Suprapubic skin (tissue), 4 donors: ENCODE results near the gene GPHB5. TPM values are rescaled to one million over a fixed set of nuclear protein-coding genes. Genes with fewer than 3 reads are reported as not detected.

Source experiments
- DNase-seq, 2 donors: peaks; one replicate each; pipeline ENCODE4 v3.0.0-alpha.2; 2019; ENCODE audit warnings: low spot score in 2 of 2
- H3K27ac ChIP-seq: fragments of 200-600 bp; sonication (generic); one replicate; pipeline ENCODE4 v1.5.1; 2019
- H3K27me3 ChIP-seq: fragments of 200-600 bp; sonication (generic); one replicate; pipeline ENCODE4 v1.5.1; 2019
- H3K36me3 ChIP-seq: fragments of 200-600 bp; sonication (generic); one replicate; pipeline ENCODE4 v1.5.1; 2019
- H3K4me1 ChIP-seq: fragments of 200-600 bp; sonication (generic); one replicate; pipeline ENCODE4 v1.5.1; 2019
- H3K4me3 ChIP-seq: fragments of 200-600 bp; sonication (generic); one replicate; pipeline ENCODE4 v1.5.1; 2019; ENCODE audit warnings: mild to moderate bottlenecking
- H3K9me3 ChIP-seq: fragments of 200-600 bp; sonication (generic); one replicate; pipeline ENCODE4 v1.5.1; 2019
- EP300 ChIP-seq: sonication (generic); formaldehyde crosslinking; IDR thresholded peaks from one replicate; pipeline ENCODE4 v1.6.1; 2017; ENCODE audit warnings: antibody characterized with exemption
- POLR2A ChIP-seq, 2 donors: fragments of 450-650 bp; IDR thresholded peaks; one replicate each; pipeline ENCODE4 v1.6.1; 2017; ENCODE audit warnings: antibody characterized with exemption in 2 of 2, mild to moderate bottlenecking in 2 of 2, moderate library complexity in 2 of 2
- POLR2AphosphoS5 ChIP-seq, 3 donors: sonication (generic); formaldehyde crosslinking; IDR thresholded peaks; one replicate each; pipeline ENCODE4 v1.6.1; 2017; ENCODE audit warnings: antibody characterized with exemption in 3 of 3
- WGBS: methylation state at CpG from one replicate; pipeline ENCODE4 v1.1.5; 2018; 5-methylcytosine and 5-hydroxymethylcytosine counted together
- total RNA-seq, 4 donors: library from RNA; depleted of rRNA; stranded (reverse); fragments of >200 nt; gene quantifications; one replicate each; pipeline ENCODE4 v1.1.0, GENCODE V29; 2016
- TF ChIP-seq, protein P1 (sequence below), 2 donors: fragments of 200-600 bp in 1 of 2; fragments of 450-650 bp in 1 of 2; sonication (generic) in 1 of 2; IDR thresholded peaks; one replicate each; pipeline ENCODE4 v1.5.1; 2016 to 2019; ENCODE audit warnings: antibody characterized with exemption in 2 of 2, mild to moderate bottlenecking in 1 of 2, moderate library complexity in 1 of 2

Gene GPHB5
- total RNA-seq, 4 donors from 2014 or later: not detected

DNA sequence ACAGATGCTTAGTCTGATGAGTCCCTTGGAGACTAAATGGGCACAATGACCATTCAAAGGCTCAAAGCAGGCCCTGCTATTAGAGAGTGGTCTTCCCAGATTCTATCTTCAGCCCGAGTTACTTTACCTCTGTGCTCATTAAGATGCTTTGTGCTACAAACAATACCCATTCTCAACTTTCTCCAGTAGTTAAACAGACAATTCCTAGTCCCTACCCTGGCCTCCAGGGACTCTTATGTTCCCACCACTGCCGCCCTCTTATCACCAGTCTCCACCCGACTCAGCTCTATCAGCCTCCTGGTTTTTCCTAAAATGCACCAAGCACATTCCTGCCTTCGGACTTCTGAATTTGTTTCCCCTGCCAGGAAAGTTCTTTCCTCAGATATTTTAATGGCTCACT, 25.6 kb upstream of the GPHB5 start:
- no peak for DNase-seq
- no peak overlapping the region for H3K27ac ChIP-seq
- WGBS: 70% methylated on average over 4 of the region's 4 CpGs
- no peak overlapping the region for H3K4me3 ChIP-seq
- H3K27me3 ChIP-seq: no peaks in the 10 kb centered on the region
- no peaks in the 10 kb centered on the region for H3K4me1 ChIP-seq
- H3K36me3 ChIP-seq: no peaks in the 10 kb centered on the region
- H3K9me3 ChIP-seq: no peaks in the 10 kb centered on the region
- no peak for TF ChIP-seq EP300
- TF ChIP-seq POLR2AphosphoS5 (IDR thresholded peaks at IDR 0.05): no peak
- TF ChIP-seq POLR2A (IDR thresholded peaks at IDR 0.05): no peak
- TF ChIP-seq, protein P1, sequence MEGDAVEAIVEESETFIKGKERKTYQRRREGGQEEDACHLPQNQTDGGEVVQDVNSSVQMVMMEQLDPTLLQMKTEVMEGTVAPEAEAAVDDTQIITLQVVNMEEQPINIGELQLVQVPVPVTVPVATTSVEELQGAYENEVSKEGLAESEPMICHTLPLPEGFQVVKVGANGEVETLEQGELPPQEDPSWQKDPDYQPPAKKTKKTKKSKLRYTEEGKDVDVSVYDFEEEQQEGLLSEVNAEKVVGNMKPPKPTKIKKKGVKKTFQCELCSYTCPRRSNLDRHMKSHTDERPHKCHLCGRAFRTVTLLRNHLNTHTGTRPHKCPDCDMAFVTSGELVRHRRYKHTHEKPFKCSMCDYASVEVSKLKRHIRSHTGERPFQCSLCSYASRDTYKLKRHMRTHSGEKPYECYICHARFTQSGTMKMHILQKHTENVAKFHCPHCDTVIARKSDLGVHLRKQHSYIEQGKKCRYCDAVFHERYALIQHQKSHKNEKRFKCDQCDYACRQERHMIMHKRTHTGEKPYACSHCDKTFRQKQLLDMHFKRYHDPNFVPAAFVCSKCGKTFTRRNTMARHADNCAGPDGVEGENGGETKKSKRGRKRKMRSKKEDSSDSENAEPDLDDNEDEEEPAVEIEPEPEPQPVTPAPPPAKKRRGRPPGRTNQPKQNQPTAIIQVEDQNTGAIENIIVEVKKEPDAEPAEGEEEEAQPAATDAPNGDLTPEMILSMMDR (IDR thresholded peaks at IDR 0.05): no peak

DNA sequence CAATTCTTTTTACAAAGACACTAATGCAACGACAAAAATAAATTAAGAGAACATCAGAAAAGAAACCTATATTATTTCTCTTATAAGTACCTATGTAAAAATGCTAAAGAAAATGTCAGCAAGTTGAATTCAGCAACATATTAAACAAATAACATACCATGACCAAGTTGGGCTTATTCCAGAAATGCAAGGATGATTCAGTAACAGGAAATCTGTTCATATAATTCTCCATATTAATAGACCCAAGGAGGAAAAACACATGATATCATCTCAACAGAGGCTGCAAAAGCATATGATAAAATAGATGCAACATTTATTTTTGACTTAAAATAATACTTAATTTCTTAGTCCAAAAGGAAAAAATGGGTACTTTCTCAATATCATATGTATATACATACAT, 25.1 kb upstream of the GPHB5 start:
- H3K4me1 ChIP-seq: no peaks in the 10 kb centered on the region
- no peak overlapping the region for H3K4me3 ChIP-seq
- 88% methylated on average over 1 of the region's 1 CpG for WGBS
- no peak for DNase-seq
- no peaks in the 10 kb centered on the region for H3K9me3 ChIP-seq
- no peak overlapping the region for H3K27ac ChIP-seq
- H3K36me3 ChIP-seq: no peaks in the 10 kb centered on the region
- no peaks in the 10 kb centered on the region for H3K27me3 ChIP-seq
- TF ChIP-seq, protein P1 (IDR thresholded peaks at IDR 0.05): no peak
- TF ChIP-seq POLR2A (IDR thresholded peaks at IDR 0.05) (no peak), EP300 (no peak), POLR2AphosphoS5 (IDR thresholded peaks at IDR 0.05) (no peak)

DNA sequence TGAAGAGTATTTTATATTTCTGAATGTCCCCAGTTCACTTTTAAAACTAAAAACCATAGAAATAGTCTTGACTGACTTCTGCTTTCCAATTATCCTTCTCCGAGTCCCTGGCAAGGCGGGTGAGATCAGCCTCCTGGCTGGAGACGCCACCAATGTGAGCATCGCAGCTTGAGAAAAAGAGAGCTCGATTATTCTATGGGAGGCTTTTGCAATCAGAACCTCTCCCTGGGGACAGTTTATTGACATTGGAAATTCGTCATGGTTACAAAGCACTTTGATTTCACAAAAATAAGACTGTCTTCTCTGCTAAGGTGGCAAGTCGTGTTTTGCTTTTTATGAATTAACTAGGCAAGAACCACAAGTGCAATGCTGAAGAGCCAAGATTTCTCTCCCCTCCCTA, 23.6 kb upstream of the GPHB5 start:
- Histone ChIP-seq H3K9me3 (no peaks in the 10 kb centered on the region), H3K4me1 (no peaks in the 10 kb centered on the region), H3K27me3 (no peaks in the 10 kb centered on the region), H3K36me3 (no peaks in the 10 kb centered on the region), H3K4me3 (no peak overlapping the region), H3K27ac (no peak overlapping the region)
- WGBS: 39% methylated on average over 7 of the region's 7 CpGs
- TF ChIP-seq POLR2A (IDR thresholded peaks at IDR 0.05) (no peak), EP300 (no peak), POLR2AphosphoS5 (IDR thresholded peaks at IDR 0.05) (no peak)
- TF ChIP-seq, protein P1 (IDR thresholded peaks at IDR 0.05): no peak
- DNase-seq: no peak

DNA sequence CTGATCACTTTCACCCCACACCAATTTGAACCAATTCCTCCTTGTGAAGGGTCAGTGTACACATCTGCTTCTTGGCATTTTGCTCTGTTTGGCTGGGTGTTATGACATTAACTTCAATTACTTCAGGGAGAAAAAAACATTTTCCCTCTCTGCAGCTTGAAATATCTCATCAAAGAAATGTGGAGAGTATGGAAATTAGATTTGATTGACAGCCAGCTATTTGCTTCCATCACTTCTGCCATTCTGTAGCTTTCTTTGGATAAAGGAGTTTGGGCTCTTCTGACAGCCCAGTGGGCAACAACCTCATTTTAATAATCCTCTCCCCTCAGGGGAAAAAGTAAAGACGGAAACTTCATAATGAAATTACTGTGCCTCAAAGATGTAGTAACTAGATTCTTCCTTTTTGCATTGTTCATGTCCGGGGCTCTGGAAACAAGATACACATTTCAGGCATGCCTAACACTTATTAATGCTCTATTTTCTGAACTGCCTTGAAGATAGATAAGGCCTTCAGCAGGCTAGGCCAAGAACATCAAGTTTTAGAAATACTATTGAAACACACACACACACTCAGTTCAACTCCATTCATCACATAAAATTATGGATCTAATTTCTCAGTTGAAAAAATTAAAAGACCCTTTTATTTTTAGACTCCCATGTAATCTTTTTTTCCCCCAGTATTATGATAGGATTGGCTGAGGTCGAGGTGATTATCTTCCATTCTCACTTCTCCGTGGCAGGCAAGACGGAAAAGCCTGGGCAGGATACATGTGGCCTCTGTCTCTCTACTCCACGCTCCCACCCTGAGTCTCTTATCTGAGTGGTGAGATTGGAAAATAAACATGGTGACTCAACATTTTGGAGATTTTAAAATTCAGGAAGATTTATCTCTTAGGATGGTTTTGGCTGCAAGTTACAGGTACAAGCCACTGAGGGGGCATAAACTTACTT, 10.3 kb upstream of the GPHB5 start:
- no peak overlapping the region for H3K4me3 ChIP-seq
- DNase-seq: no peak
- no peak for TF ChIP-seq EP300
- no peak for TF ChIP-seq POLR2A (IDR thresholded peaks at IDR 0.05)
- no peak for TF ChIP-seq POLR2AphosphoS5 (IDR thresholded peaks at IDR 0.05)
- TF ChIP-seq, protein P1 (IDR thresholded peaks at IDR 0.05): no peak
- no peak overlapping the region for H3K27ac ChIP-seq
- WGBS: 64% methylated on average over 6 of the region's 6 CpGs
- no peaks in the 10 kb centered on the region for H3K36me3 ChIP-seq
- H3K9me3 ChIP-seq: no peaks in the 10 kb centered on the region
- no peaks in the 10 kb centered on the region for H3K4me1 ChIP-seq
- no peaks in the 10 kb centered on the region for H3K27me3 ChIP-seq

DNA sequence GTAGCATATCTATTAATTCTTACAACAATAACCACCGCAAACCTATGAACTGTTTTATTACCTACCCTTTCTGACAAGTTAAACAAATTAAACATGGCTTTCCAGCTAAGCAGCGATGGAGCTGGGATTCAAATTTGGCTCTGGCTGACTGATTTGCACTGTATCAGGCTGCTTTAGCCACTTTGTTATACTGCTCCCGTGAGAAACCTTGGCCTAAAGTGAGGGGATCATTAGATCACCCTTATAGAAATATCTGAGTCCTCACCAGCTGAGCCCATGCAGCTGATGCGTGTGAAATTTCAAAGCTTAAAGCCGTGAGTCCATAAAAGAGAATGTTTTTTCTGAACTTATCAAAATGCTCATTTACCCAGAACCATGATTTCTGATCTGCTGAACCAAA, 8.1 kb upstream of the GPHB5 start:
- Histone ChIP-seq H3K4me3 (no peak overlapping the region), H3K4me1 (no peaks in the 10 kb centered on the region), H3K27me3 (no peaks in the 10 kb centered on the region), H3K36me3 (no peaks in the 10 kb centered on the region), H3K9me3 (no peaks in the 10 kb centered on the region), H3K27ac (no peak overlapping the region)
- whole genome bisulfite sequencing: 99% methylated on average over 5 of the region's 5 CpGs
- TF ChIP-seq, protein P1 (IDR thresholded peaks at IDR 0.05): no peak
- TF ChIP-seq POLR2AphosphoS5 (IDR thresholded peaks at IDR 0.05) (no peak), EP300 (no peak), POLR2A (IDR thresholded peaks at IDR 0.05) (no peak)
- DNase-seq: no peak
